ENCODE data around the gene SMARCD1.

DNA sequence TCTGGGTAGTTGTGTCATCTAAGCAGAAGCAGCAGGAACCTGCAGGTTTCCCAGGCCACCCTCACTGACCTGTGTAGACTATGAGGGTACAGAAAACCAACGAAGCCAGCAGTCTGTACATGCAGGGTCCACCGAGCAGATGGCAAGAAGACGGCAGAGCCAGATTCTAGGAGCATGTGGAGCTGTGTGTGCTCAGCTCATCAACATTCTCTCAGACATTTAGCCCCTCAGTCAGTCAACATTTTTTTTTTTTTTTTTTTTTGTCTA lies 35.1 kb upstream of the SMARCD1 start:
- TF ChIP-seq EZH2phosphoT487 (IDR thresholded peaks at IDR 0.05; ENCODE audit: low read length) = no peak
- no peak for TF ChIP-seq CTCF (IDR thresholded peaks at IDR 0.05; ENCODE audit: low read length)

All from MM.1S (cell line).